Thymus (tissue), 11 donors: ENCODE measurements around the gene SLC12A8. TPM values are rescaled to one million over a fixed set of nuclear protein-coding genes. Genes with fewer than 3 reads are reported as not detected.

Experiments used
- DNase-seq, 9 donors: peaks; one replicate each; pipeline ENCODE4 v3.0.0-alpha.2; 2013; ENCODE audit warnings: low spot score in 9 of 9, low read depth in 6 of 9, missing footprints in 1 of 9
- H3K27ac ChIP-seq, 2 donors: one replicate each; pipeline ENCODE4 v1.5.1; 2013; ENCODE audit warnings: control low read depth in 1 of 2, low read depth in 1 of 2, low read length in 1 of 2, mild to moderate bottlenecking in 1 of 2, moderate library complexity in 1 of 2
- H3K27me3 ChIP-seq, 2 donors: one replicate each; pipeline ENCODE4 v1.5.1; 2013; ENCODE audit warnings: low read length in 1 of 2; ENCODE audit not compliant: control insufficient read depth in 2 of 2, insufficient read depth in 1 of 2
- H3K36me3 ChIP-seq, 2 donors: one replicate each; pipeline ENCODE4 v1.5.1; 2013; ENCODE audit warnings: low read length in 1 of 2, mild to moderate bottlenecking in 1 of 2, moderate library complexity in 1 of 2; ENCODE audit not compliant: control insufficient read depth in 2 of 2, insufficient read depth in 2 of 2
- H3K4me1 ChIP-seq, 2 donors: one replicate each; pipeline ENCODE4 v1.5.1; 2013; ENCODE audit warnings: low read length in 2 of 2; ENCODE audit not compliant: control insufficient read depth in 2 of 2, insufficient read depth in 2 of 2
- H3K4me3 ChIP-seq, 2 donors: one replicate each; pipeline ENCODE4 v1.5.1; 2013; ENCODE audit warnings: low read length in 2 of 2, control low read depth in 1 of 2, mild to moderate bottlenecking in 1 of 2
- H3K9me3 ChIP-seq, 2 donors: one replicate each; pipeline ENCODE4 v1.5.1; 2013; ENCODE audit warnings: low read length in 1 of 2, mild to moderate bottlenecking in 1 of 2; ENCODE audit not compliant: control insufficient read depth in 2 of 2, insufficient read depth in 1 of 2
- WGBS: extraction: QIAGEN DNeasy Blood & Tissue Kit; methylation state at CpG from one replicate; pipeline ENCODE4 v1.1.7; 2013; 5-methylcytosine and 5-hydroxymethylcytosine counted together
- polyA plus RNA-seq: library from polyadenylated mRNA; stranded (reverse); fragments of 200-250 nt; gene quantifications from one replicate; pipeline ENCODE4 v1.2.3, GENCODE V29; 2013
- total RNA-seq: library from RNA; stranded (reverse); fragments of 120-200 nt; gene quantifications from one replicate; pipeline ENCODE4 v1.2.4, GENCODE V29; 2013
- donor health status: healthy.

The SLC12A8 gene
- total and polyA plus RNA-seq, 2 donors = 0.80 to 0.94 TPM

- peaks cover 0 to 3% of the 10 kb centered on the region in 2 donors for H3K4me1 ChIP-seq
- no peak overlapping the region for H3K27ac ChIP-seq
- no peak overlapping the region for H3K4me3 ChIP-seq
- no peaks in the 10 kb centered on the region for H3K27me3 ChIP-seq
- H3K36me3 ChIP-seq = no peaks in the 10 kb centered on the region
- H3K9me3 ChIP-seq = no peaks in the 10 kb centered on the region
- 95% methylated on average over 10 of the region's 10 CpGs for WGBS
- DNase-seq = no peak
These were observed 102.3 kb downstream of the SLC12A8 start for GRCh38 chr3:125110016-125110875.

GRCh38 chr3:125109536-125109925 lies 103.0 kb downstream of the SLC12A8 start:
- H3K9me3 ChIP-seq = no peaks in the 10 kb centered on the region
- peaks cover 0 to 3% of the 10 kb centered on the region in 2 donors for H3K4me1 ChIP-seq
- no peak overlapping the region for H3K27ac ChIP-seq
- DNase-seq = no peak
- no peak overlapping the region for H3K4me3 ChIP-seq
- WGBS = 92% methylated on average over 4 of the region's 4 CpGs
- no peaks in the 10 kb centered on the region for H3K36me3 ChIP-seq
- no peaks in the 10 kb centered on the region for H3K27me3 ChIP-seq

GRCh38 chr3:125108833-125109535 lies 103.6 kb downstream of the SLC12A8 start:
- Histone ChIP-seq H3K4me3 (no peak overlapping the region), H3K27me3 (no peaks in the 10 kb centered on the region), H3K9me3 (no peaks in the 10 kb centered on the region), H3K27ac (no peak overlapping the region), H3K36me3 (no peaks in the 10 kb centered on the region), H3K4me1 (peaks cover 0 to 3% of the 10 kb centered on the region in 2 donors)
- DNase-seq = no peak
- 86% methylated on average over 9 of the region's 9 CpGs for WGBS

GRCh38 chr3:125107861-125108567 lies 104.5 kb downstream of the SLC12A8 start:
- no peak for DNase-seq
- H3K27ac ChIP-seq = no peak overlapping the region
- H3K9me3 ChIP-seq = no peaks in the 10 kb centered on the region
- H3K36me3 ChIP-seq = no peaks in the 10 kb centered on the region
- WGBS = 93% methylated on average over 13 of the region's 13 CpGs
- H3K27me3 ChIP-seq = no peaks in the 10 kb centered on the region
- no peak overlapping the region for H3K4me3 ChIP-seq
- H3K4me1 ChIP-seq = peaks cover 0 to 3% of the 10 kb centered on the region in 2 donors

GRCh38 chr3:125107363-125107762 lies 105.2 kb downstream of the SLC12A8 start:
- no peak overlapping the region for H3K27ac ChIP-seq
- no peaks in the 10 kb centered on the region for H3K36me3 ChIP-seq
- H3K9me3 ChIP-seq = no peaks in the 10 kb centered on the region
- 100% methylated on average over 3 of the region's 3 CpGs for WGBS
- no peak for DNase-seq
- peaks cover 0 to 3% of the 10 kb centered on the region in 2 donors for H3K4me1 ChIP-seq
- H3K27me3 ChIP-seq = no peaks in the 10 kb centered on the region
- H3K4me3 ChIP-seq = no peak overlapping the region

GRCh38 chr3:125105116-125105515 lies 107.4 kb downstream of the SLC12A8 start:
- no peak overlapping the region for H3K27ac ChIP-seq
- DNase-seq = no peak
- 87% methylated on average over 1 of the region's 1 CpG for WGBS
- no peaks in the 10 kb centered on the region for H3K9me3 ChIP-seq
- H3K36me3 ChIP-seq = no peaks in the 10 kb centered on the region
- no peaks in the 10 kb centered on the region for H3K27me3 ChIP-seq
- no peak overlapping the region for H3K4me3 ChIP-seq
- H3K4me1 ChIP-seq = peaks cover 0 to 3% of the 10 kb centered on the region in 2 donors

- no peak overlapping the region for H3K27ac ChIP-seq
- DNase-seq = no peak
- no peaks in the 10 kb centered on the region for H3K36me3 ChIP-seq
- peaks cover 0 to 1% of the 10 kb centered on the region in 2 donors for H3K4me1 ChIP-seq
- no peak overlapping the region for H3K4me3 ChIP-seq
- WGBS = 95% methylated on average over 1 of the region's 1 CpG
- H3K27me3 ChIP-seq = no peaks in the 10 kb centered on the region
- H3K9me3 ChIP-seq = no peaks in the 10 kb centered on the region
These were observed 107.9 kb downstream of the SLC12A8 start for GRCh38 chr3:125104639-125105038.

GRCh38 chr3:125103406-125103805 lies 109.1 kb downstream of the SLC12A8 start:
- no peak overlapping the region for H3K27ac ChIP-seq
- no peaks in the 10 kb centered on the region for H3K4me1 ChIP-seq
- no peaks in the 10 kb centered on the region for H3K9me3 ChIP-seq
- no peak for DNase-seq
- H3K4me3 ChIP-seq = no peak overlapping the region
- H3K36me3 ChIP-seq = no peaks in the 10 kb centered on the region
- no peaks in the 10 kb centered on the region for H3K27me3 ChIP-seq
- WGBS = 95% methylated on average over 1 of the region's 1 CpG

- Histone ChIP-seq H3K4me3 (no peak overlapping the region), H3K4me1 (no peaks in the 10 kb centered on the region), H3K36me3 (no peaks in the 10 kb centered on the region), H3K27me3 (no peaks in the 10 kb centered on the region), H3K27ac (no peak overlapping the region), H3K9me3 (no peaks in the 10 kb centered on the region)
- DNase-seq = no peak
- 95% methylated on average over 6 of the region's 6 CpGs for WGBS
These were observed 110.1 kb downstream of the SLC12A8 start for GRCh38 chr3:125102470-125102869.
